H1 (cell line): ENCODE data around the gene PLEKHM3. TPM values are rescaled to one million over a fixed set of nuclear protein-coding genes. Genes with fewer than 3 reads are reported as not detected.
"Not testable (repeated sequence)": the region's sequence is repeated elsewhere in the genome, so short reads cannot be mapped to it uniquely, and the experiment has no call there.

Experiments
- CTCF ChIA-PET: fragments of 300-600 bp; sonication (Branson Sonifier 250); formaldehyde crosslinking; loops from one replicate; lab custom pipeline; 2021; ENCODE audit not compliant: partially characterized antibody; lab: Charles Lee
- POLR2A ChIA-PET: fragments of 300-600 bp; sonication (Branson Sonifier 250); formaldehyde crosslinking; loops from one replicate; lab custom pipeline; 2021; ENCODE audit warnings: inconsistent platforms; ENCODE audit not compliant: partially characterized antibody; lab: Charles Lee
- DNase-seq, 2 experiments: peaks; one replicate each; pipeline versions ENCODE4 v3.0.0 to v3.0.0-alpha.2; 2010 to 2022; ENCODE audit warnings: low spot score in 2 of 2, low read depth in 1 of 2, mixed read lengths in 1 of 2
- FAIRE-seq: peaks from 2 replicates; lab custom pipeline; 2011; peaks lifted over from hg19 to GRCh38; lab: Jason Lieb, UNC
- H2AFZ ChIP-seq: 2 replicates; pipeline ENCODE4 v1.8.1; 2012; ENCODE audit warnings: low read length, inconsistent platforms
- H2AK5ac ChIP-seq: 2 replicates; pipeline ENCODE4 v1.6.1; 2013; ENCODE audit warnings: low read depth, low read length
- H2BK120ac ChIP-seq: replicated peaks from 2 replicates; pipeline ENCODE3; 2013; ENCODE audit warnings: low read depth, low read length, inconsistent platforms
- H2BK12ac ChIP-seq: 2 replicates; pipeline ENCODE4 v1.6.1; 2013; ENCODE audit warnings: low read depth, low read length
- H2BK15ac ChIP-seq: 2 replicates; pipeline ENCODE4 v1.6.1; 2013; ENCODE audit warnings: low read length
- H2BK20ac ChIP-seq: 2 replicates; pipeline ENCODE4 v1.6.1; 2013; ENCODE audit warnings: low read length
- H2BK5ac ChIP-seq: 2 replicates; pipeline ENCODE4 v1.6.1; 2013; ENCODE audit warnings: low read depth, low read length
- H3K14ac ChIP-seq: 2 replicates; pipeline ENCODE4 v1.6.1; 2013; ENCODE audit warnings: inconsistent platforms; ENCODE audit not compliant: insufficient read length
- H3K18ac ChIP-seq: 2 replicates; pipeline ENCODE4 v1.6.1; 2013; ENCODE audit warnings: low read length; ENCODE audit errors: extremely low read depth
- H3K23ac ChIP-seq: 2 replicates; pipeline ENCODE4 v1.6.1; 2013; ENCODE audit warnings: inconsistent platforms; ENCODE audit not compliant: insufficient read length
- H3K23me2 ChIP-seq: 2 replicates; pipeline ENCODE4 v1.6.1; 2013; ENCODE audit warnings: low read depth, low read length
- H3K27ac ChIP-seq: 2 replicates; pipeline ENCODE4 v1.6.1; 2011; ENCODE audit warnings: low read depth, low read length, inconsistent platforms
- H3K27me3 ChIP-seq, 4 experiments: replicated peaks in 1 of 4; 1 replicate in 1 of 4; 2 replicates in 3 of 4; pipeline versions ENCODE4 v1.6.1 to v1.8.1; 2011 to 2013; ENCODE audit warnings: low read length in 3 of 4, mild to moderate bottlenecking in 3 of 4, inconsistent platforms in 2 of 4, mixed read lengths in 2 of 4, moderate library complexity in 1 of 4; ENCODE audit not compliant: control insufficient read depth in 3 of 4, insufficient read depth in 3 of 4; ENCODE audit errors: extremely low read depth in 1 of 4
- H3K36me3 ChIP-seq, 4 experiments: 2 replicates each; pipeline versions ENCODE4 v1.6.1 to v1.8.1; 2011 to 2013; ENCODE audit warnings: mild to moderate bottlenecking in 4 of 4, low read length in 3 of 4, moderate library complexity in 2 of 4, control low read depth in 1 of 4, inconsistent platforms in 1 of 4; ENCODE audit not compliant: insufficient read depth in 4 of 4, control insufficient read depth in 2 of 4
- H3K4ac ChIP-seq: replicated peaks from 2 replicates; pipeline ENCODE3; 2013; ENCODE audit warnings: low read length, low read depth, mixed read lengths, inconsistent platforms; ENCODE audit not compliant: insufficient read length
- H3K4me1 ChIP-seq, 4 experiments: replicated peaks in 1 of 4; 1 replicate in 1 of 4; 2 replicates in 3 of 4; pipeline versions ENCODE4 v1.6.1 to v1.8.1; 2011 to 2013; ENCODE audit warnings: low read length in 3 of 4, inconsistent platforms in 2 of 4, mixed read lengths in 1 of 4; ENCODE audit not compliant: insufficient read depth in 4 of 4, control insufficient read depth in 3 of 4
- H3K4me2 ChIP-seq, 2 experiments: 2 replicates each; pipeline versions ENCODE4 v1.6.1 to v1.8.1; 2011 to 2013; ENCODE audit warnings: low read depth in 2 of 2, low read length in 2 of 2, control low read depth in 1 of 2, inconsistent platforms in 1 of 2, mild to moderate bottlenecking in 1 of 2; ENCODE audit not compliant: insufficient read depth in 1 of 2
- H3K4me3 ChIP-seq, 4 experiments: fragments of 200-600, 300-600 bp in 1 of 4; sonication (generic), shearing (Covaris generic), sonication (Bioruptor Twin) in 1 of 4; 2 replicates each; pipeline versions ENCODE4 v1.5.1 to v1.8.1; 2011 to 2016; ENCODE audit warnings: low read length in 4 of 4, low read depth in 3 of 4, control low read depth in 2 of 4, inconsistent platforms in 2 of 4, mild to moderate bottlenecking in 2 of 4, mixed read lengths in 1 of 4, moderate library complexity in 1 of 4; ENCODE audit not compliant: insufficient read depth in 2 of 4; ENCODE audit errors: extremely low read depth in 1 of 4
- H3K56ac ChIP-seq: replicated peaks from 2 replicates; pipeline ENCODE3; 2013; ENCODE audit warnings: low read depth, mild to moderate bottlenecking, mixed read lengths, low read length, inconsistent platforms; ENCODE audit not compliant: insufficient read length
- H3K79me1 ChIP-seq: 2 replicates; pipeline ENCODE4 v1.6.1; 2013; ENCODE audit warnings: low read depth, low read length, control low read depth
- H3K79me2 ChIP-seq, 2 experiments: 2 replicates each; pipeline versions ENCODE4 v1.6.1 to v1.8.1; 2012 to 2013; ENCODE audit warnings: low read length in 2 of 2, mild to moderate bottlenecking in 2 of 2, inconsistent platforms in 1 of 2; ENCODE audit not compliant: insufficient read depth in 2 of 2, control insufficient read depth in 1 of 2
- H3K9ac ChIP-seq, 4 experiments: replicated peaks in 1 of 4; 1 replicate in 1 of 4; 2 replicates in 3 of 4; pipeline versions ENCODE4 v1.6.1 to v1.8.1; 2011 to 2013; ENCODE audit warnings: low read depth in 3 of 4, low read length in 3 of 4, control low read depth in 2 of 4, mild to moderate bottlenecking in 2 of 4, moderate library complexity in 2 of 4, inconsistent platforms in 1 of 4; ENCODE audit errors: extremely low read depth in 1 of 4
- H3K9me3 ChIP-seq, 2 experiments: 2 replicates each; pipeline versions ENCODE4 v1.6.1 to v1.8.1; 2012 to 2013; ENCODE audit warnings: mild to moderate bottlenecking in 2 of 2, moderate library complexity in 2 of 2, control low read depth in 1 of 2, inconsistent platforms in 1 of 2, low read depth in 1 of 2, low read length in 1 of 2, mixed read lengths in 1 of 2; ENCODE audit not compliant: insufficient read depth in 2 of 2
- H4K20me1 ChIP-seq, 2 experiments: replicated peaks in 1 of 2; 2 replicates each; pipeline versions ENCODE3 to v1.8.1; 2011 to 2013; ENCODE audit warnings: inconsistent platforms in 2 of 2, low read length in 2 of 2, mild to moderate bottlenecking in 1 of 2; ENCODE audit not compliant: insufficient read depth in 2 of 2, control insufficient read depth in 1 of 2
- H4K5ac ChIP-seq: 2 replicates; pipeline ENCODE4 v1.6.1; 2013; ENCODE audit warnings: low read length, low read depth, mixed read lengths, inconsistent platforms; ENCODE audit not compliant: insufficient read length
- H4K8ac ChIP-seq: 2 replicates; pipeline ENCODE4 v1.8.0; 2013; ENCODE audit warnings: mild to moderate bottlenecking, moderate library complexity, low read length, inconsistent platforms; ENCODE audit not compliant: insufficient read depth; ENCODE audit errors: extremely low read depth
- H4K91ac ChIP-seq: replicated peaks from 2 replicates; pipeline ENCODE3; 2013; ENCODE audit warnings: low read length, mixed read lengths, inconsistent platforms; ENCODE audit not compliant: insufficient read length
- EZH2 ChIP-seq: fragments of 200-600 bp; sonication (generic); IDR thresholded peaks from 2 replicates; pipeline ENCODE4 v1.7.1; 2012; ENCODE audit warnings: low read depth, mild to moderate bottlenecking, moderate library complexity, low read length, inconsistent platforms; ENCODE audit not compliant: severe bottlenecking
- KDM1A ChIP-seq: fragments of 200-600, 300-600 bp; sonication (generic); IDR thresholded peaks from 2 replicates; pipeline ENCODE4 v1.7.1; 2016; ENCODE audit warnings: mild to moderate bottlenecking, low read length, borderline replicate concordance
- MAFK ChIP-seq: IDR thresholded peaks from 2 replicates; pipeline ENCODE4 v1.6.1; 2012; ENCODE audit warnings: low read depth, mild to moderate bottlenecking, improper control_type of control experiment, low read length
- SIN3A ChIP-seq, 2 experiments: IDR thresholded peaks in 1 of 2; conservative IDR thresholded peaks in 1 of 2; 2 replicates each; pipeline ENCODE4 v1.6.1; 2011 to 2012; ENCODE audit warnings: low read length in 2 of 2, improper control_type of control experiment in 1 of 2, low read depth in 1 of 2, mild to moderate bottlenecking in 1 of 2
- SIRT6 ChIP-seq: IDR thresholded peaks from one replicate; pipeline ENCODE4 v1.7.1; 2012; ENCODE audit warnings: low read length, inconsistent platforms
- SIX5 ChIP-seq: IDR thresholded peaks from 2 replicates; pipeline ENCODE4 v1.6.1; 2011; ENCODE audit warnings: mild to moderate bottlenecking, low read depth, low read length
- WGBS, 2 experiments: shearing (Covaris generic) in 1 of 2; methylation state at CpG; one replicate each; pipeline versions ENCODE4 v1.1.6 to v1.1.7; 2013 to 2015; ENCODE audit warnings: low lambda C conversion rate in 2 of 2, mixed read lengths in 2 of 2, inconsistent platforms in 1 of 2, low coverage in 1 of 2, missing lambda C conversion rate in 1 of 2; ENCODE audit not compliant: insufficient replicate concordance in 2 of 2, insufficient coverage in 1 of 2, insufficient read length in 1 of 2; ENCODE audit errors: extremely low coverage in 1 of 2, missing lambda C conversion rate in 1 of 2; 5-methylcytosine and 5-hydroxymethylcytosine counted together
- polyA plus RNA-seq, 7 experiments: library from polyadenylated mRNA; depleted of rRNA in 3 of 7; stranded (reverse) in 5 of 7; unstranded in 2 of 7; fragments of >200 nt in 5 of 7; fragments of 200-250 nt in 2 of 7; gene quantifications; 1 replicate in 5 of 7; 2 replicates in 1 of 7; 4 replicates in 1 of 7; pipeline versions ENCODE4 v1.2.1 to v1.2.3, GENCODE V29; 2011 to 2013; ENCODE audit warnings: missing spikeins in 2 of 7, mixed read lengths in 2 of 7
- total RNA-seq: library from RNA; stranded (reverse); fragmentation: NEBNext Ultra II Directional; extraction: Animal tissue kit (Norgen Biotek cat#: 25700); gene quantifications from 2 replicates; pipeline ENCODE4 v1.2.1, GENCODE V29; 2021

The PLEKHM3 gene
- total and polyA plus RNA-seq, 2 of the 8 experiments (the other 6 are each of a cell fraction or from before 2014, with no cell fraction given), result 2.3 to 5.8 TPM

DNA sequence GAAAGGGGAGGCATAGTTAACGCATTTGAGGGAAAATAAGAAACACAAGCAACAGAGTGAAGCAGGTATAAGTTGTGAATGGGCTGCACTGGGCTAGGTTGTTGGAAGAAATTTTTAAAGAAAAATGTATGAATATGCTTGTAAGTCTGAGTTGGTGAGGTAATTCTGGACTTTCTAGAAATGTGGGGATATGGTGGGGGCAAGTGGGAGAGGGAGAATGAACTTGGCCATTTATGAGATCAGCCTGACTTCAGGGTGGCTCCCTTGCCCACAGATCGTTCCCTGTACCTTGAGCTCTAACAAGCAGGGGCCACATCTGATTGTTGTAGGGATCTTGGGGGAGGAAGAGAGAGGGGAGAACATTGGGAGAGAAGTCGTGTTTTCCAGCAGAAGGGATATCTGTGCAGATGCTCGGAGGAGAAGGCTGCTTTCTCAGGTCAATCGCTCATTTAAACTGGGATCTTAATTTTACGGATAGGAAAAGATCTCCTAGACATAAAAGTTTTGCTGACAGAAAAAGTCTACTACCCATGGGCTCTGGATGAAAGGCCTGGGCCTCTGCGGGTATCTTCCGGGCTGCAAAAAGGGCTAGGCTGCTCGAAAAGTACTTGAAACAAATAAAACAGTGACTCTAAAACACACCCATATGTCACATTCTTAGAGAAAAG, 213.1 kb downstream of the PLEKHM3 start (continued):
- TF ChIP-seq SIN3A (conservative IDR thresholded peaks at IDR 0.05 in 1 of 2, IDR thresholded peaks at IDR 0.05 in 1 of 2; ENCODE audit: low read depth in 1 of 2, low read length in 2 of 2) (no peak), SIX5 (no peak), MAFK (no peak), EZH2 (no peak), KDM1A (no peak), SIRT6 (no peak)

DNA sequence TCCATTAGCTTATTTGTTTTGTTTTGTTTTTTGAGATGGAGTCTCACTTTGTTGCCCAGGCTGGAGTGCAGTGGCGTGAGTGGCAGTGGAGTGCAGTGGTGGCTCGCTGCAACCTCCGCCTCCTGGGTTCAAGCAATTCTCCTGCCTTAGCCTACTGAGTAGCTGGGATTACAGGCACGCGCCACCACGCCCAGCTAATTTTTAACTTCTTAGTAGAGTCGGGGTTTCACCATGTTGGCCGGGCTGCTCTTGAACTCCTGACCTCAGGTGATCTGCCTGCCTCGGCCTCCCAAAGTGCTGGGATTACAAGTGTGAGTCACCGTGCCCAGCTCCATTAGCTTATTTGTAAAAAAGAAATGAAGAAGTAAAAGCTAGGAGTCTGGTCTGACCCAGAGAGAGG, 213.7 kb downstream of the PLEKHM3 start:
- not testable (repeated sequence) for H4K20me1 ChIP-seq, H3K14ac ChIP-seq, FAIRE-seq, H4K8ac ChIP-seq, H3K4me3 ChIP-seq, H3K79me2 ChIP-seq, H3K56ac ChIP-seq, H4K5ac ChIP-seq, H3K4ac ChIP-seq, H3K23ac ChIP-seq, H3K27ac ChIP-seq, H3K9ac ChIP-seq, H3K36me3 ChIP-seq, H3K27me3 ChIP-seq, H3K9me3 ChIP-seq, H2BK120ac ChIP-seq, H2BK15ac ChIP-seq, H3K23me2 ChIP-seq, DNase-seq, H2AFZ ChIP-seq, H3K79me1 ChIP-seq
- Histone ChIP-seq H3K4me2 (peak overlapping the region in 1 of 2 experiments; percentile 65; a peak in 1 of 4 replicates), H4K91ac (peak overlapping the region; percentile 45), H2BK12ac (peak overlapping the region; percentile 82; the same call in 1 of the 2 replicates), H3K18ac (peak overlapping the region; percentile 73), H3K4me1 (peaks cover 6 to 33% (median 25%) of the 10 kb centered on the region in 4 experiments; a peak in 6 of 7 replicates), H2BK20ac (peak overlapping the region; percentile 24; the same call in 1 of the 2 replicates), H2AK5ac (0 out of 2 replicates have a peak overlapping the region, but pooled peaks have one; percentile 65), H2BK5ac (peak overlapping the region; percentile 99; the same call in 1 of the 2 replicates)
- 89% methylated on average over 10 of the region's 10 CpGs; no CpG with 5 or more reads in 1 of the 2 experiments for WGBS, 2 experiments
- ChIA-PET CTCF (interaction anchor here (0.6 to 3.7 kb wide), 13 partner anchors 10 to 350 kb away, joined by 3 to 21 read pairs (median 4); no protein-coding TSS in a partner anchor), POLR2A (interaction anchor here (0.6 to 3.5 kb wide), 12 partner anchors 11 to 1508 kb away, joined by 3 to 21 read pairs (median 4); partner anchors contain the start of gene FZD5)
